HG02610 (cell line): ENCODE measurements around the gene TIMM23B.
"Not testable (repeated sequence)": the region's sequence is repeated elsewhere in the genome, so short reads cannot be mapped to it uniquely, and the experiment has no call there.

Experiments used
- ATAC-seq: cut with Tn5 transposase; IDR thresholded peaks from one replicate; pipeline ENCODE4 v1.9.1; 2021; ENCODE audit warnings: mild to moderate bottlenecking, moderate library complexity; ENCODE audit not compliant: unreplicated experiment

Gene TIMM23B

DNA sequence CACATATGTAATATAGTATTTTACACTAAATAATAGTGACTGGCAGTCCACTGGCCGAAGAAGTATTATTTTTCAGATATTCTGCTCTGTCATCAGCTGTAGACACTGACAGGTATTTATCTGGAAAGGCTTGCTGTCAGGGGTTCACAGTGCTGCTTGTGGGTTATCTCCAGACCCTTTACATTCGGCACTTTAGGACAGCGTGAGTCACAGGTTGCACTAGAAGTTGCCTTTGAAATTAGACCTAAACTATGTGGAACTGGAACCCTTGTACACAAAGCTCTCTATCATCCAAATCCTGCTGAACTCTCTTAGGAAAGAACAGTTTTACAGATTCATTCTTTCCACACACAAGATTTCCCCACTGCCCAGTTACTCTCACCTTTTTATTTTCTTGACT, 30.2 kb downstream of the TIMM23B start:
- ATAC-seq, result not testable (repeated sequence)

DNA sequence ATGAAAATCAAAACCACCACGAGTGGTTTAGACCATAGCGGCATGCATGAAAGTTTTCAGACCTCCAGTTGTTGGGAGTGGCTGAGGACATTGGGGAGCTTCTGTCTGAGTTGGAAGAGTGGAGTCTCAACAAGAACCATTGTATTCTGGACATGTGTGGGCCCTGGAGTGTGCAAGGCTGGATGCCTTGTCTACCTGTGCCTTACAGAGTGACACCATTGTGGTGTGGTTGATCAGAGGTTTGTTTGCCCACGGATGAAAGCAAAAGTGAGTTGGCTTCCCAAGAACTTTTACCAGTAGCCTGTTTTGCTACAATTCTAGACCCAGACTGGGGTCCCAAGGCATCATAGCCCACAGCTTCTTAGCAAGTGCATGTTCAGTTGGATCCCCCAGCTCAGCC, 35.9 kb downstream of the TIMM23B start:
- not testable (repeated sequence) for ATAC-seq

DNA sequence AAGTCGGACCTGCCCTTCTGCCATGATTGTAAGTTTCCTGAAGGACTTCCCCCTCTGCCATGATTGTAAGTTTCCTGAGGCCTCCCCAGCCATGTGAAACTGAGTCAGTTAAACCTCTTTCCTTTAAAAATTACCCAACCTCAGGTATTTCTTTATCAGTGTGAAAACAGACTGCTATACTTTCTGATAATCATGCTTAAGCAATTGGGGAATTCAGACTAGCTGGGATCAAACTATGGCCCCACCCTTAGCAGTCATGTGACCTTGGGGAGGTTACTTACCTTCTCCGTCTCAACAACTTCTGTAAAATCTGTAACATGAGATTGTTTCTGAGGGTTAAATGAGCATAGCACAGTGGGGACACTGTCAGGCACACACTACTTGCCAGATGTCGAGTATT, 45.4 kb downstream of the TIMM23B start:
- not testable (repeated sequence) for ATAC-seq

DNA sequence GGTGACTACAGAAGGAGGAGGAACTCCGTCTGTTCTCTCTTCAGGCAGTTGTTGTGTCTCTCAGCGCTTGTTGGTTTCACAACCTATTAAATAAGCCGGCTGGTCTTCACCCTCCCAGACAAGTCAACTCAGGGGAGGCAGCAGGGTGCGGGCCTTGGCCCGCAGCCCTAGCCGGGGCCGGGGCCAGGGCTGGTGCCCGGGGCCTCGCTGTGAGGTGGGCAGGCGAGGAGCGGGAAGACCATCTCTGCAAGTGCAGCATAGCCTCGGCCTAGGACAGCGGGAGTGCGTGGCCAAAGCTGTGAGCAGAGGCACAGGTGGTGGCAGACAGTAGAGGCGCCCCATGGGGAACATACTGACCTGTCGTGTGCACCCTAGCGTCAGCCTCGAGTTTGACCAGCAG, 46.5 kb downstream of the TIMM23B start, which contains the start of gene AGAP6:
Gene AGAP6, plus strand, starts transcription at position 31 of the 400 bp plus-strand sequence. Its CDS starts 310 bp downstream, at position 341.
- not testable (repeated sequence) for ATAC-seq

DNA sequence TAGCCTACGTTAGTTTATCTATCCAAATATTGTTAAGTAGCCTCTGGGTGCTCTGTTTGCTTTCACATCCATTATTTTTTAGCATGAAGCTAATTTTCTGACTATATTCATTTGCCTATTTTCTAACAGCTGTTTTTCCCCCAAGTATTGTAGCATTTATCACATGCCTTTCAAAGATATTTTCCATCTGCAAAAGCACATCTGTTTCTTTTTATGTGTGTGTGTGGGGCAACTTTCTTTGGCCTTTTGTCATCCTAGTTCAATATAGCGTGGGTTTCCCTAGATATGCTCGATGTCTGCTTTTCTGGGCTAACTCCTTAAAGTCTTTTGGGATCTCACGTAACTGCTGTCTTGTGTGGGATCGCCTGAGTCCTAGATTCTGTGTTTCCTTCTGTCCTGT, 53.5 kb downstream of the TIMM23B start:
- not testable (repeated sequence) for ATAC-seq

DNA sequence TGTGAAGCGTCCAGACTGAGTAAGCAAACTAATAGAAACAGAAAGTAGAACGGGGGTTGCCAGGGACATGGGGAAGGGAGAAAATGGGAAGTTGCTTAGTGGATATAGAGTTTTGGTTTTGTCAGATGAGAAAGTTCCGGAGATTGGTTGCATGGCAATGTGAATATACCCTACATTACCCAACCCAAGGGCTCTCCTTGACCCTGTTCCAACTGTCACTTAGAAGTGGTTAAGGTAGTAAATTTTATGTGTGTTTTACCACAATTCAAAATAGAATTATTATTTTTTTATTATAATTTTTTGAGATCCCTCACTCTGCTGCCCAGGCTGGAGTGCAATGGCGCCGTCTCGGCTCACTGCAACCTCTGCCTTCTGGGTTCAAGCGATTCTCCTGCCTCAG, 72.2 kb downstream of the TIMM23B start:
- not testable (repeated sequence) for ATAC-seq

DNA sequence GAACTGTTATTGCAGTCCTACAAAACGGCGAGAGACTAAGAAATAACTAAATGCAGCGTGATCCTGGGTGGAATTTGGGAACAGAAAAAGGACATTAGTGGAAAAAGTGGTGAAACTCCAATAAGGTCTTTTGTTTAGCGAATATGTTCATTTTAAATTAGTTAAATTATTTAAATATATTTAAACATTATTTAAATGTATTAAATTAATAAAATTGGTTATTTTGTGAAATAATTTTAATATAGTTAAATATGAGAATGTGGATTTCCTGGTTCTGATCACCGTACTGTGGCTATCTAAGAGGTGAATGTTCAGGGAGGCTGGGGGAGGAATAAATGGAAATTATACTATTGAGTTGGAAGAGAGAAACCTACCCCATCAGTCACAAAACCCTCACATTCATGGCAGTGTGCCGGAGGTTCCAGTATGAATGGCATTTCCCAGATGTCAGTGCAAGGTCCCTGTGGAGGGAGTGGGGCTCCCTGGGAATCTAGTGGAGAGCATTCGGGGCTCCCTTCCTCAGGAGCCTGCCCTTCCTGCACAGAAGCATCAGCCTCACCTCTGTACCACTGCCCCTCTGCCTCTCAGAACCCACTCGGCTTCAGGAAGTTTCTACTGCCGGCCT, 73.9 kb downstream of the TIMM23B start:
- not testable (repeated sequence) for ATAC-seq

DNA sequence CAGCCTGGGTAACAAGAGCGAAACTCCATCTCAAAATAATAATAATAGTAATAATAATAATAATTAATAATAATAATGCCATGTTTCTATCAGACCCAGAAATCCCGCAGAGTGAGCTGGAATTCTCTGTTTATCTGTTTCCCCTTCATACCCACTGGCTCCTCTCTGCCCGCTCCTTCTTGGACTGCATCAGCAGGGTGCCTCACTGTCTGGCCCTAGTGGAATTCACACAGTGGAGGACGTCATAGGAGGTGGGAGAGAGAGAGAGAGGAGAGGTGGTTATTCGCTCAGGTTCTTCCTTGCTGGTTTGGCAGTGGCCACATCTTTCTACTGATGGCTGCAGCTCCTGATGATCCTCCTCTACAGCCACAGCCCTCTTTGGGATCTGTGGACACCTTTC, 75.1 kb downstream of the TIMM23B start:
- not testable (repeated sequence) for ATAC-seq

DNA sequence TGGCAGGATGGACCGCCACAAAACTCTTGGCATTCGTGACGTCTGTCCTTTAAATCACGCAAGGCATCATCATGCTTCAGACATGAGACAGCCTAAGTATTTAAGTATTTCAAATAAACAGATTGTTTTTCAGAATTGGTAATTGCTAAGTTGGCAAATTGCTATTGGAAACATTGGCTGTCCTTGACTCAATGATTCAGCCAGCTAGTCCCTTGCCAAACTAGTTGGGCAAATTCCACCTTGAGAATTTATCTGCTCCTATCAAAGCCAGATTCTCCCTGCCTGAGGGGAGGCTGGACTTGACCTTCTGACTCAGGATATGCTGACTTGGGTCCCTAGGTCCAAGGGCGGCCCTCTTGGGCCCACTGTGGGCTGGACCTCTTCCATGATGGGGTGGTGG, 75.8 kb downstream of the TIMM23B start:
- not testable (repeated sequence) for ATAC-seq

DNA sequence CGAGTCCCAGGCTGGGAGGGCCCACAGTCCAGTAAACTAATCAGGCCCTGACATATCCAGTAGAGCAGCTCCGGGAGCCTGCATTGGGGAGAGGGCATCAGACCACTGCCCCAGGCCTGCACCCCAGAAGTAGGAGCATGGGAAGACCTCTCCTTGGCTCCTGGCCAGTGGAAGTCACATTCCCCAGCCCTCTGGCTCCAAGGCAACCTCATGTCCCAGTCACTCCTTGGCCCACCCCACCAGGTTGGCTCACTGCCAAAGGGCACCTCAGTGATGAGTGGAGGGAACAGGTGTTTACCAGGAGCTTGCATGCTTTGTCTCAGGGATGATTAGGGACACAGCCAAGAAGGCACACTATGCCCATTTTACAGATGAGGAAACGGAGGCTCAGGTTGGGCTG, 77.4 kb downstream of the TIMM23B start:
- ATAC-seq, result not testable (repeated sequence)

DNA sequence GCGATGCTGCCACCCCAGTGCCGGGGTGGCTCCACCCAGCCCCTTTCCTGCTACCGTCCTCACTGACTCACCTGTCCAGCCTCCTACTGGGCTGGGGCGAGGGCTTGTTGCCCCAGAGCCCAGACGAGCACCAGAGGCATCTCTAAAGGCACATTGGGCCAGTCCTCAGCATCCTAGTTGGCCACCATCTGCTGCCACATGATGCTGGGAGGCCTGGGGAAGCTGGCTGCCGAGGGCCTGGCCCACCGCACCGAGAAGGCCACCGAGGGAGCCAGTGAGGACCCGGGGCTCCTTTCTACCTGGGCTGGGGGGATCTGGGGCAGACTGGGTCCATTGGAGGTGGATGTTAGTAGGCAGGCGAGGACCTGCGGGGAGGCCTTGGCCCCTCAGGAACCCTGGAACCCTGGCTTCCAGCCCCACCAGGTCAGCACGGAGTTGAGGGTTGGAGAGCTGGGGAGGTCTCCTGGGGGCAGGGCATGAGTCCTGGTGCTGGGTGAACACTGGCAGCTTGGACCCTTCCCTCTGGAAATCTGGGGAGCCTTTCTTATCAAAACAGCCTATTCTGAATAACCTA, 78.7 kb downstream of the TIMM23B start:
- not testable (repeated sequence) for ATAC-seq

DNA sequence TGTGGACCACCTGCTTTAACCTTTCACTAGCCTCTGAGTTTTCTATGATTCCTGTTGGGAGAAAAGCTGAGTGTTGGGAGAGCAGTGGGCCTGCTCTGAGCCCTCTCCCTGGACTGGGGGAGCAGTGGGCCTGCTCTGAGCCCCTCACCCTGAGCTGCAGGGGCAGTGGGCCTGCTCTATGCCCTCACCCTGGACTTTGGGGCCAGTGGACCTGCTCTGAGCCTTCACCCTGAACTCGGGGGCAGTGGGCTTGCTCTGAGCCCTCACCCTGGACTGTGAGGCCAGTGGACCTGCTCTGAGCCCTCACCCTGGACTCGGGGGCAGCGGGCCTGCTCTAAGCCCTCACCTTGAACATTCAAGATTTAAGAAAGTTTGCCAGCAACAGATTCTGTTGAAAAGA, 79.8 kb downstream of the TIMM23B start:
- ATAC-seq, result no peak
